HEK293 (cell line): ENCODE data around the gene PER1.

Experiments
- BCL11A ChIP-seq: fragments of 450-650 bp; formaldehyde crosslinking; IDR thresholded peaks from 2 replicates; pipeline ENCODE4 v1.5.1; 2016; ENCODE audit warnings: low read depth, missing biosample characterization, missing genetic modification characterization
- EGR2 ChIP-seq: fragments of 450-650 bp; formaldehyde crosslinking; IDR thresholded peaks from 2 replicates; pipeline ENCODE4 v1.5.1; 2016; ENCODE audit warnings: low read depth, missing biosample characterization, missing genetic modification characterization
- GLI4 ChIP-seq: fragments of 450-650 bp; formaldehyde crosslinking; IDR thresholded peaks from 2 replicates; pipeline ENCODE4 v1.5.1; 2016; ENCODE audit warnings: missing biosample characterization, missing genetic modification characterization
- GLIS1 ChIP-seq: fragments of 450-650 bp; formaldehyde crosslinking; IDR thresholded peaks from 2 replicates; pipeline ENCODE4 v1.5.1; 2016; ENCODE audit warnings: missing biosample characterization, missing genetic modification characterization
- GLIS2 ChIP-seq: fragments of 450-650 bp; formaldehyde crosslinking; IDR thresholded peaks from 2 replicates; pipeline ENCODE4 v1.5.1; 2016; ENCODE audit warnings: missing biosample characterization, missing genetic modification characterization
- KLF8 ChIP-seq: fragments of 450-650 bp; formaldehyde crosslinking; IDR thresholded peaks from 2 replicates; pipeline ENCODE4 v1.5.1; 2016; ENCODE audit warnings: missing biosample characterization, missing genetic modification characterization
- MZF1 ChIP-seq: fragments of 450-650 bp; formaldehyde crosslinking; IDR thresholded peaks from 2 replicates; pipeline ENCODE4 v1.5.1; 2017; ENCODE audit warnings: missing biosample characterization, missing genetic modification characterization, borderline replicate concordance
- ZBTB20 ChIP-seq: fragments of 450-650 bp; formaldehyde crosslinking; IDR thresholded peaks from 2 replicates; pipeline ENCODE4 v1.5.1; 2016; ENCODE audit warnings: missing biosample characterization, missing genetic modification characterization
- ZEB2 ChIP-seq: fragments of 450-650 bp; formaldehyde crosslinking; IDR thresholded peaks from 2 replicates; pipeline ENCODE4 v1.5.1; 2016; ENCODE audit warnings: missing biosample characterization, missing genetic modification characterization
- ZNF2 ChIP-seq: fragments of 450-650 bp; formaldehyde crosslinking; IDR thresholded peaks from 2 replicates; pipeline ENCODE4 v1.5.1; 2016; ENCODE audit warnings: missing biosample characterization, missing genetic modification characterization
- ZNF24 ChIP-seq: fragments of 450-650 bp; formaldehyde crosslinking; IDR thresholded peaks from 2 replicates; pipeline ENCODE4 v1.5.1; 2016; ENCODE audit warnings: missing biosample characterization, missing genetic modification characterization
- ZNF274 ChIP-seq, 2 experiments: fragments of 200-500 bp in 1 of 2; fragments of 450-650 bp in 1 of 2; sonication (Bioruptor generic) in 1 of 2; formaldehyde crosslinking in 1 of 2; IDR thresholded peaks; 2 replicates each; pipeline versions ENCODE4 v1.5.1 to v1.6.1; 2014 to 2016; ENCODE audit warnings: borderline replicate concordance in 1 of 2, inconsistent platforms in 1 of 2, low read length in 1 of 2, missing biosample characterization in 1 of 2, missing genetic modification characterization in 1 of 2
- ZNF335 ChIP-seq: fragments of 450-650 bp; formaldehyde crosslinking; conservative IDR thresholded peaks from 2 replicates; pipeline ENCODE4 v1.5.1; 2016; ENCODE audit warnings: missing biosample characterization, missing genetic modification characterization
- ZNF48 ChIP-seq: fragments of 450-650 bp; formaldehyde crosslinking; IDR thresholded peaks from 2 replicates; pipeline ENCODE4 v1.5.1; 2016; ENCODE audit warnings: missing biosample characterization, missing genetic modification characterization
- ZNF514 ChIP-seq: fragments of 450-650 bp; formaldehyde crosslinking; IDR thresholded peaks from 2 replicates; pipeline ENCODE4 v1.5.1; 2016; ENCODE audit warnings: missing biosample characterization, missing genetic modification characterization
- ZNF596 ChIP-seq: fragments of 450-650 bp; IDR thresholded peaks from 2 replicates; pipeline ENCODE4 v1.5.0; 2018; ENCODE audit warnings: missing biosample characterization, mild to moderate bottlenecking, missing genetic modification characterization, moderate library complexity
- ZNF76 ChIP-seq: fragments of 450-650 bp; formaldehyde crosslinking; IDR thresholded peaks from 2 replicates; pipeline ENCODE4; 2016; ENCODE audit warnings: low read depth, missing biosample characterization, missing genetic modification characterization, borderline replicate concordance
- ZSCAN16 ChIP-seq: fragments of 450-650 bp; formaldehyde crosslinking; IDR thresholded peaks from 2 replicates; pipeline ENCODE4 v1.5.1; 2016; ENCODE audit warnings: missing biosample characterization, missing genetic modification characterization
- TF ChIP-seq, protein P1 (sequence below): fragments of 450-650 bp; formaldehyde crosslinking; IDR thresholded peaks from 2 replicates; pipeline ENCODE4 v1.5.1; 2016; ENCODE audit warnings: missing biosample characterization, missing genetic modification characterization
- TF ChIP-seq, protein P2 (sequence below): fragments of 450-650 bp; formaldehyde crosslinking; IDR thresholded peaks from 2 replicates; pipeline ENCODE4 v1.5.1; 2016; ENCODE audit warnings: missing biosample characterization, missing genetic modification characterization, borderline replicate concordance
- TF ChIP-seq, protein P3 (sequence below): fragments of 450-650 bp; formaldehyde crosslinking; optimal IDR thresholded peaks from 2 replicates; pipeline ENCODE3; 2016; ENCODE audit warnings: missing biosample characterization, mild to moderate bottlenecking, missing genetic modification characterization
- TF ChIP-seq, protein P4 (sequence below): sonication (generic); formaldehyde crosslinking; IDR thresholded peaks from 2 replicates; pipeline ENCODE4 v1.8.1; 2022; ENCODE audit warnings: mild to moderate bottlenecking, moderate library complexity, missing genetic modification reagents
- TF ChIP-seq, protein P5 (sequence below): fragments of 450-650 bp; formaldehyde crosslinking; conservative IDR thresholded peaks from 2 replicates; pipeline ENCODE4 v1.5.1; 2016; ENCODE audit warnings: low read depth, missing biosample characterization, missing genetic modification characterization

The PER1 gene

DNA sequence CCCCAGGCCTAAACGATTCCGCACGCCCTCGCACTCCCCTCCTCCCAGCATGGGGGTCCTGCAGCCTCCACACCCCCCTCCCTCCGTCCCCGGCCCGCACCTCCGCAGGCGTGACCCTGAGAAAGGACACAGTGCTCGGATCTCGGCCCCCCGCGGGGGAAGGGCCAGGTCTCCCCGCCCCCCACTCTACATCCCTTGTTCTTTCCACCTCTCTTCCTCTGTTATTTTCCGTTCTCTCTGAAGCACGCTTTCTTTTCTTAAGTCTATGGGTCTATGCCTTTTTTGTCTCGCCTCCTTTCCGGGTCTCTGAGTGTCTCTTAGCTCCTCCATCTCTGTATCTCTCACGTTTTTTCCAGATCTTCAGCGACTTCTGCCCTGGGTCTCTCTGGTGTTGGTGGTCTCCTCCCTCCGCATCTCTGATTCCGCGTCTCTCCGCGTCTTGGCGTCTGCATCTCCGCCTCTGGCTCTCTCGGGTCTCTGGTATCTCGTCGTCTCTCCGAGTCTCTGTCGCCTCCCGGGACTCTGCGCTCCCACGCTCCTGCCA, 26.2 kb downstream of the PER1 start (continued):
- no peak for TF ChIP-seq BCL11A (tag by site-specific recombination)
- TF ChIP-seq ZNF514 = no peak
- peak; percentile 55 for TF ChIP-seq ZNF24 (tag by site-specific recombination)
- TF ChIP-seq ZNF274 (IDR thresholded peaks at IDR 0.05; ENCODE audit: low read length) = no peak
- no peak for TF ChIP-seq ZNF274 (tag by site-specific recombination; IDR thresholded peaks at IDR 0.05; ENCODE audit: borderline replicate concordance)
- TF ChIP-seq EGR2 (tag by site-specific recombination) = peak; percentile 31; the same call in 1 of the 2 replicates
- peak; percentile 60; the same call in 1 of the 2 replicates for TF ChIP-seq ZSCAN16 (tag by site-specific recombination)
- TF ChIP-seq, protein P1, sequence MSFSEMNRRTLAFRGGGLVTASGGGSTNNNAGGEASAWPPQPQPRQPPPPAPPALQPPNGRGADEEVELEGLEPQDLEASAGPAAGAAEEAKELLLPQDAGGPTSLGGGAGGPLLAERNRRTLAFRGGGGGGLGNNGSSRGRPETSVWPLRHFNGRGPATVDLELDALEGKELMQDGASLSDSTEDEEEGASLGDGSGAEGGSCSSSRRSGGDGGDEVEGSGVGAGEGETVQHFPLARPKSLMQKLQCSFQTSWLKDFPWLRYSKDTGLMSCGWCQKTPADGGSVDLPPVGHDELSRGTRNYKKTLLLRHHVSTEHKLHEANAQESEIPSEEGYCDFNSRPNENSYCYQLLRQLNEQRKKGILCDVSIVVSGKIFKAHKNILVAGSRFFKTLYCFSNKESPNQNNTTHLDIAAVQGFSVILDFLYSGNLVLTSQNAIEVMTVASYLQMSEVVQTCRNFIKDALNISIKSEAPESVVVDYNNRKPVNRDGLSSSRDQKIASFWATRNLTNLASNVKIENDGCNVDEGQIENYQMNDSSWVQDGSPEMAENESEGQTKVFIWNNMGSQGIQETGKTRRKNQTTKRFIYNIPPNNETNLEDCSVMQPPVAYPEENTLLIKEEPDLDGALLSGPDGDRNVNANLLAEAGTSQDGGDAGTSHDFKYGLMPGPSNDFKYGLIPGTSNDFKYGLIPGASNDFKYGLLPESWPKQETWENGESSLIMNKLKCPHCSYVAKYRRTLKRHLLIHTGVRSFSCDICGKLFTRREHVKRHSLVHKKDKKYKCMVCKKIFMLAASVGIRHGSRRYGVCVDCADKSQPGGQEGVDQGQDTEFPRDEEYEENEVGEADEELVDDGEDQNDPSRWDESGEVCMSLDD (tag by site-specific recombination) = peak; percentile 92
- peak; percentile 77 for TF ChIP-seq GLIS1 (tag by site-specific recombination)
- TF ChIP-seq ZNF76 = peak; percentile 28; the same call in 1 of the 2 replicates
- TF ChIP-seq, protein P2, sequence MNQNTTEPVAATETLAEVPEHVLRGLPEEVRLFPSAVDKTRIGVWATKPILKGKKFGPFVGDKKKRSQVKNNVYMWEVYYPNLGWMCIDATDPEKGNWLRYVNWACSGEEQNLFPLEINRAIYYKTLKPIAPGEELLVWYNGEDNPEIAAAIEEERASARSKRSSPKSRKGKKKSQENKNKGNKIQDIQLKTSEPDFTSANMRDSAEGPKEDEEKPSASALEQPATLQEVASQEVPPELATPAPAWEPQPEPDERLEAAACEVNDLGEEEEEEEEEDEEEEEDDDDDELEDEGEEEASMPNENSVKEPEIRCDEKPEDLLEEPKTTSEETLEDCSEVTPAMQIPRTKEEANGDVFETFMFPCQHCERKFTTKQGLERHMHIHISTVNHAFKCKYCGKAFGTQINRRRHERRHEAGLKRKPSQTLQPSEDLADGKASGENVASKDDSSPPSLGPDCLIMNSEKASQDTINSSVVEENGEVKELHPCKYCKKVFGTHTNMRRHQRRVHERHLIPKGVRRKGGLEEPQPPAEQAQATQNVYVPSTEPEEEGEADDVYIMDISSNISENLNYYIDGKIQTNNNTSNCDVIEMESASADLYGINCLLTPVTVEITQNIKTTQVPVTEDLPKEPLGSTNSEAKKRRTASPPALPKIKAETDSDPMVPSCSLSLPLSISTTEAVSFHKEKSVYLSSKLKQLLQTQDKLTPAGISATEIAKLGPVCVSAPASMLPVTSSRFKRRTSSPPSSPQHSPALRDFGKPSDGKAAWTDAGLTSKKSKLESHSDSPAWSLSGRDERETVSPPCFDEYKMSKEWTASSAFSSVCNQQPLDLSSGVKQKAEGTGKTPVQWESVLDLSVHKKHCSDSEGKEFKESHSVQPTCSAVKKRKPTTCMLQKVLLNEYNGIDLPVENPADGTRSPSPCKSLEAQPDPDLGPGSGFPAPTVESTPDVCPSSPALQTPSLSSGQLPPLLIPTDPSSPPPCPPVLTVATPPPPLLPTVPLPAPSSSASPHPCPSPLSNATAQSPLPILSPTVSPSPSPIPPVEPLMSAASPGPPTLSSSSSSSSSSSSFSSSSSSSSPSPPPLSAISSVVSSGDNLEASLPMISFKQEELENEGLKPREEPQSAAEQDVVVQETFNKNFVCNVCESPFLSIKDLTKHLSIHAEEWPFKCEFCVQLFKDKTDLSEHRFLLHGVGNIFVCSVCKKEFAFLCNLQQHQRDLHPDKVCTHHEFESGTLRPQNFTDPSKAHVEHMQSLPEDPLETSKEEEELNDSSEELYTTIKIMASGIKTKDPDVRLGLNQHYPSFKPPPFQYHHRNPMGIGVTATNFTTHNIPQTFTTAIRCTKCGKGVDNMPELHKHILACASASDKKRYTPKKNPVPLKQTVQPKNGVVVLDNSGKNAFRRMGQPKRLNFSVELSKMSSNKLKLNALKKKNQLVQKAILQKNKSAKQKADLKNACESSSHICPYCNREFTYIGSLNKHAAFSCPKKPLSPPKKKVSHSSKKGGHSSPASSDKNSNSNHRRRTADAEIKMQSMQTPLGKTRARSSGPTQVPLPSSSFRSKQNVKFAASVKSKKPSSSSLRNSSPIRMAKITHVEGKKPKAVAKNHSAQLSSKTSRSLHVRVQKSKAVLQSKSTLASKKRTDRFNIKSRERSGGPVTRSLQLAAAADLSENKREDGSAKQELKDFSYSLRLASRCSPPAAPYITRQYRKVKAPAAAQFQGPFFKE (tag by site-specific recombination) = 0 out of 2 replicates have a peak, but pooled peaks have one; percentile 32
- peak; percentile 73 for TF ChIP-seq ZEB2 (tag by site-specific recombination)
- TF ChIP-seq, protein P3, sequence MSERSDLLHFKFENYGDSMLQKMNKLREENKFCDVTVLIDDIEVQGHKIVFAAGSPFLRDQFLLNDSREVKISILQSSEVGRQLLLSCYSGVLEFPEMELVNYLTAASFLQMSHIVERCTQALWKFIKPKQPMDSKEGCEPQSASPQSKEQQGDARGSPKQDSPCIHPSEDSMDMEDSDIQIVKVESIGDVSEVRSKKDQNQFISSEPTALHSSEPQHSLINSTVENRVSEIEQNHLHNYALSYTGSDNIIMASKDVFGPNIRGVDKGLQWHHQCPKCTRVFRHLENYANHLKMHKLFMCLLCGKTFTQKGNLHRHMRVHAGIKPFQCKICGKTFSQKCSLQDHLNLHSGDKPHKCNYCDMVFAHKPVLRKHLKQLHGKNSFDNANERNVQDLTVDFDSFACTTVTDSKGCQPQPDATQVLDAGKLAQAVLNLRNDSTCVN (tag by site-specific recombination) = peak; percentile 64
- TF ChIP-seq, protein P4, sequence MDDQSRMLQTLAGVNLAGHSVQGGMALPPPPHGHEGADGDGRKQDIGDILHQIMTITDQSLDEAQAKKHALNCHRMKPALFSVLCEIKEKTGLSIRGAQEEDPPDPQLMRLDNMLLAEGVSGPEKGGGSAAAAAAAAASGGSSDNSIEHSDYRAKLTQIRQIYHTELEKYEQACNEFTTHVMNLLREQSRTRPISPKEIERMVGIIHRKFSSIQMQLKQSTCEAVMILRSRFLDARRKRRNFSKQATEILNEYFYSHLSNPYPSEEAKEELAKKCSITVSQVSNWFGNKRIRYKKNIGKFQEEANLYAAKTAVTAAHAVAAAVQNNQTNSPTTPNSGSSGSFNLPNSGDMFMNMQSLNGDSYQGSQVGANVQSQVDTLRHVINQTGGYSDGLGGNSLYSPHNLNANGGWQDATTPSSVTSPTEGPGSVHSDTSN = no peak
- peak; percentile 15; the same call in 1 of the 2 replicates for TF ChIP-seq KLF8 (tag by site-specific recombination)
- peak; percentile 72; the same call in 1 of the 2 replicates for TF ChIP-seq ZNF2 (tag by site-specific recombination)
- peak; percentile 97 for TF ChIP-seq GLIS2 (tag by site-specific recombination)
- TF ChIP-seq ZNF335 (tag by site-specific recombination) = no peak; the same call in none of the 2 replicates
- no peak for TF ChIP-seq MZF1 (tag by site-specific recombination)
- TF ChIP-seq, protein P5, sequence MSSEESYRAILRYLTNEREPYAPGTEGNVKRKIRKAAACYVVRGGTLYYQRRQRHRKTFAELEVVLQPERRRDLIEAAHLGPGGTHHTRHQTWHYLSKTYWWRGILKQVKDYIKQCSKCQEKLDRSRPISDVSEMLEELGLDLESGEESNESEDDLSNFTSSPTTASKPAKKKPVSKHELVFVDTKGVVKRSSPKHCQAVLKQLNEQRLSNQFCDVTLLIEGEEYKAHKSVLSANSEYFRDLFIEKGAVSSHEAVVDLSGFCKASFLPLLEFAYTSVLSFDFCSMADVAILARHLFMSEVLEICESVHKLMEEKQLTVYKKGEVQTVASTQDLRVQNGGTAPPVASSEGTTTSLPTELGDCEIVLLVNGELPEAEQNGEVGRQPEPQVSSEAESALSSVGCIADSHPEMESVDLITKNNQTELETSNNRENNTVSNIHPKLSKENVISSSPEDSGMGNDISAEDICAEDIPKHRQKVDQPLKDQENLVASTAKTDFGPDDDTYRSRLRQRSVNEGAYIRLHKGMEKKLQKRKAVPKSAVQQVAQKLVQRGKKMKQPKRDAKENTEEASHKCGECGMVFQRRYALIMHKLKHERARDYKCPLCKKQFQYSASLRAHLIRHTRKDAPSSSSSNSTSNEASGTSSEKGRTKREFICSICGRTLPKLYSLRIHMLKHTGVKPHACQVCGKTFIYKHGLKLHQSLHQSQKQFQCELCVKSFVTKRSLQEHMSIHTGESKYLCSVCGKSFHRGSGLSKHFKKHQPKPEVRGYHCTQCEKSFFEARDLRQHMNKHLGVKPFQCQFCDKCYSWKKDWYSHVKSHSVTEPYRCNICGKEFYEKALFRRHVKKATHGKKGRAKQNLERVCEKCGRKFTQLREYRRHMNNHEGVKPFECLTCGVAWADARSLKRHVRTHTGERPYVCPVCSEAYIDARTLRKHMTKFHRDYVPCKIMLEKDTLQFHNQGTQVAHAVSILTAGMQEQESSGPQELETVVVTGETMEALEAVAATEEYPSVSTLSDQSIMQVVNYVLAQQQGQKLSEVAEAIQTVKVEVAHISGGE = 0 out of 2 replicates have a peak, but pooled peaks have one; percentile 6
- TF ChIP-seq ZBTB20 (tag by site-specific recombination) = peak; percentile 90
- no peak for TF ChIP-seq ZNF596 (tag by site-specific recombination)
- TF ChIP-seq ZNF48 (tag by site-specific recombination) = peak; percentile 98
- TF ChIP-seq GLI4 (tag by site-specific recombination) = 0 out of 2 replicates have a peak, but pooled peaks have one; percentile 72
